NCI-H2171 (cell line): ENCODE results near the gene RAD9A.

Experiments used
- DNase-seq: peaks from one replicate; lab custom pipeline; 2025; lab: John Stamatoyannopoulos, UW

Gene RAD9A

GRCh38 chr11:67391304-67392182, at the start of gene RAD9A:
Gene RAD9A, plus strand, starts transcription at chr11:67391986. Its CDS starts 59 bp downstream, at chr11:67392045.
- peak; percentile 98 for DNase-seq

GRCh38 chr11:67344264-67344663, 47.5 kb upstream of the RAD9A start:
- no peak for DNase-seq

GRCh38 chr11:67345247-67345919, 46.4 kb upstream of the RAD9A start:
- DNase-seq: no peak

GRCh38 chr11:67345920-67346819, 45.6 kb upstream of the RAD9A start:
- DNase-seq: no peak

- peak; percentile 44 for DNase-seq
These were observed 43.6 kb upstream of the RAD9A start for GRCh38 chr11:67347964-67348749.

- DNase-seq: no peak
These were observed 42.8 kb upstream of the RAD9A start for GRCh38 chr11:67349036-67349435.

GRCh38 chr11:67349457-67349856, 42.3 kb upstream of the RAD9A start:
- DNase-seq: no peak

GRCh38 chr11:67349928-67350465, 41.8 kb upstream of the RAD9A start:
- DNase-seq: no peak

GRCh38 chr11:67351275-67352005, 40.3 kb upstream of the RAD9A start:
- peak; percentile 26 for DNase-seq

- DNase-seq: no peak
These were observed 39.1 kb upstream of the RAD9A start for GRCh38 chr11:67352546-67353316.

- DNase-seq: peak; percentile 87
These were observed 38.3 kb upstream of the RAD9A start, which contains the start of gene POLD4 for GRCh38 chr11:67353317-67354074. Gene POLD4, minus strand, starts transcription at chr11:67353546. Its CDS starts 147 bp downstream, at chr11:67353399.

- no peak for DNase-seq
These were observed 37.4 kb upstream of the RAD9A start for GRCh38 chr11:67354075-67355022.

- no peak for DNase-seq
These were observed 36.6 kb upstream of the RAD9A start for GRCh38 chr11:67355023-67355793.

- no peak for DNase-seq
These were observed 35.9 kb upstream of the RAD9A start for GRCh38 chr11:67355794-67356386.

- no peak for DNase-seq
These were observed 35.4 kb upstream of the RAD9A start for GRCh38 chr11:67356387-67356863.

GRCh38 chr11:67356864-67357561, 34.8 kb upstream of the RAD9A start:
- peak; percentile 23 for DNase-seq
